Epithelial cell of proximal tubule (primary cell): ENCODE data around the gene GPC4. TPM values are rescaled to one million over a fixed set of nuclear protein-coding genes. Genes with fewer than 3 reads are reported as not detected.
"Not testable (repeated sequence)": the region's sequence is repeated elsewhere in the genome, so short reads cannot be mapped to it uniquely, and the experiment has no call there.

Experiments
- DNase-seq: peaks from one replicate; pipeline ENCODE4 v3.0.0-alpha.2; 2011; ENCODE audit warnings: low read depth
- H3K4me3 ChIP-seq: 2 replicates; pipeline ENCODE4 v1.5.1; 2011; ENCODE audit warnings: low read depth, mild to moderate bottlenecking, low read length
- total RNA-seq: library from RNA; depleted of rRNA; stranded (reverse); fragments of >200 nt; gene quantifications from 2 replicates; pipeline ENCODE4 v1.2.3, GENCODE V29; 2015
- TF ChIP-seq, protein P1 (sequence below): conservative IDR thresholded peaks from 2 replicates; pipeline ENCODE4 v1.5.1; 2012; ENCODE audit warnings: low read depth, mild to moderate bottlenecking, low read length

Gene GPC4
- total RNA-seq, 1 donor from 2014 or later, result 14.2 TPM

- TF ChIP-seq, protein P1, sequence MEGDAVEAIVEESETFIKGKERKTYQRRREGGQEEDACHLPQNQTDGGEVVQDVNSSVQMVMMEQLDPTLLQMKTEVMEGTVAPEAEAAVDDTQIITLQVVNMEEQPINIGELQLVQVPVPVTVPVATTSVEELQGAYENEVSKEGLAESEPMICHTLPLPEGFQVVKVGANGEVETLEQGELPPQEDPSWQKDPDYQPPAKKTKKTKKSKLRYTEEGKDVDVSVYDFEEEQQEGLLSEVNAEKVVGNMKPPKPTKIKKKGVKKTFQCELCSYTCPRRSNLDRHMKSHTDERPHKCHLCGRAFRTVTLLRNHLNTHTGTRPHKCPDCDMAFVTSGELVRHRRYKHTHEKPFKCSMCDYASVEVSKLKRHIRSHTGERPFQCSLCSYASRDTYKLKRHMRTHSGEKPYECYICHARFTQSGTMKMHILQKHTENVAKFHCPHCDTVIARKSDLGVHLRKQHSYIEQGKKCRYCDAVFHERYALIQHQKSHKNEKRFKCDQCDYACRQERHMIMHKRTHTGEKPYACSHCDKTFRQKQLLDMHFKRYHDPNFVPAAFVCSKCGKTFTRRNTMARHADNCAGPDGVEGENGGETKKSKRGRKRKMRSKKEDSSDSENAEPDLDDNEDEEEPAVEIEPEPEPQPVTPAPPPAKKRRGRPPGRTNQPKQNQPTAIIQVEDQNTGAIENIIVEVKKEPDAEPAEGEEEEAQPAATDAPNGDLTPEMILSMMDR, result no peak
- DNase-seq, result peak; percentile 6
- H3K4me3 ChIP-seq, result no peak overlapping the region
Observed at GRCh38 chrX:133297284-133297683, 118.0 kb downstream of the GPC4 start.

DNA sequence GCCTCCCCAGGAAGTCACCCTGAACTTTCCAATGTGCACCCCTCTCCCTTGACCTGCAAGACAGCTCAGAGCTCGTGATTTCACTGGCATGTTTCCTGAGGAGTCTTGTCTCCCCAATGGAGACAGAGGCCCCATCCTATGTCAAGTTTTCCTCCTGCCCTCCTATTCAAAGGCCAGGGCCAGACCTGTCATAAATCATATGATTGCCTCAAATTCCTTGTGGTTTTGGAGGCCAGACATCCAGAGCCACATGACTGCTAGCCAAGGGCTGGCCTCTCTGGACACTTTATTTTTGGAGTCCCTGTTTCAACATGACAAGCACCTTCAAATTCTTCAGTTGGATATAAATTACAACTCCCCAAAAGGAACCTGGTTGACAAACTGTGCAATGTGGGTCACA is 121.2 kb downstream of the GPC4 start:
- TF ChIP-seq, protein P1, result no peak
- DNase-seq, result no peak
- H3K4me3 ChIP-seq, result no peak overlapping the region

GRCh38 chrX:133290076-133290475 is 125.2 kb downstream of the GPC4 start:
- TF ChIP-seq, protein P1, result no peak
- no peak overlapping the region for H3K4me3 ChIP-seq
- DNase-seq, result no peak

DNA sequence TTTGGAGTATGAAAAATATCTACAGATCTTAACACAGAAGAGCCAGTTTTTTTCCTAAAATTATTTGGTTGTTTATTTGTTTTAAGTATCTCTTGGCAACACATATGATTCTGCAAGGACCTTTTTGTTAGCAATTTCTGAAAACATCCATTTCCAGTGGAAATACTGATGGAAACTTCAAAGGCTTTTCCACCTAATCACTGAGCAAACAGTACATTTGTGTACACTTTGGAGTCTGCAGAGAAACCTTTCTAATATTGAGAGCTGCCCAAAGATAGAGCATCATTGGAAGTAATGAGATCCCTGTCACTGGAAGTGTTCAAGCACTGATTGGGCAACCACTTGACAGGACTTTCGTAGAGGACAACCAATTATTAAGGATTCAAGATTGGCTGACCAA is 127.4 kb downstream of the GPC4 start:
- DNase-seq, result no peak
- TF ChIP-seq, protein P1, result no peak
- no peak overlapping the region for H3K4me3 ChIP-seq

DNA sequence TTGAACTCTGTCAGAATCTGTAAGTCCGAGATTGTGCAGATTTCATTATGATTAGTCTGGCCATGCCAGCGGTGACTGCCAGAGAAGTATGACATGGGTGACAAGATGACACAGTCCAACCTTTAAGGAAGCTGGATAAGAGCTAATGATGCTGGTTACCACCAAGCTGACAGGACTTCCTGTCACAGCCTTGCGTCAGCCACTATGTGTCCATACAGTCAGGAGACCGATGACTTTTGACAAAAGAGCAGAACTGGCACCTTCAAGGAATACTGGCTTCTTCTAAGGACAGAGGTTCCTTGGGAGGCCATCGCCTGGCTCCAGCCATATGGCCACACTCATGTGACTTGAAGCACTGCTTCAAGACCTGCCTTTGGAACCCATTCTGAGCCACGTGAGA is 129.9 kb downstream of the GPC4 start:
- TF ChIP-seq, protein P1, result no peak
- DNase-seq, result no peak
- H3K4me3 ChIP-seq, result no peak overlapping the region

DNA sequence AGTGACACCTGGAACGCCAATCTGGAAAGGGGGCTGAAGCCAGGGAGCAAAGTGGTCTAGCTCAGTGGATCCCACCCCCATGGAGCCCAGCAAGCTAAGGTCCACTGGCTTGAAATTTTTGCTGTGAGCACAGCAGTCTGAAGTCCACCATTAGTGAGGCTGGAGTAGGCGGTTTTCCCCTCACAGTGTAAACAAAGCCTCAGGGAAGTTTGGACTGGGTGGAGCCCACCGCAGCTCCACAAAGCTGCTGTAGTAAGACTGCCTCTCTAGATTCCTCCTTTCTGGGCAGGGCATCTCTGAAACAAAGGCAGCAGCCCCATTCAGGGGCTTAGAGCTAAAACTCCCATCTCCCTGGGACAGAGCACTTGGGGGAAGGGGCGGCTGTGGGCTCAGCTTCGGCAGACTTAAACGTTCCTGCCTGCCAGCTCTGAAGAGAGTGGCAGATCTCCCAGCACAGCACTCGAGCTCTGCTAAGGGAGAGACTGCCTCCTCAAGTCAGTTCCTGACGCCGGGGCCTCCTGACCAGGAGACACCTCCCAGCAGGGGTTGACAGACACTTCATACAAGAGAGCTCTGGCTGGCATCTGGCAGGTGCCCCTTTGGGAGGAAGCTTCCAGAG is 136.1 kb downstream of the GPC4 start:
- not testable (repeated sequence) for H3K4me3 ChIP-seq, DNase-seq

DNA sequence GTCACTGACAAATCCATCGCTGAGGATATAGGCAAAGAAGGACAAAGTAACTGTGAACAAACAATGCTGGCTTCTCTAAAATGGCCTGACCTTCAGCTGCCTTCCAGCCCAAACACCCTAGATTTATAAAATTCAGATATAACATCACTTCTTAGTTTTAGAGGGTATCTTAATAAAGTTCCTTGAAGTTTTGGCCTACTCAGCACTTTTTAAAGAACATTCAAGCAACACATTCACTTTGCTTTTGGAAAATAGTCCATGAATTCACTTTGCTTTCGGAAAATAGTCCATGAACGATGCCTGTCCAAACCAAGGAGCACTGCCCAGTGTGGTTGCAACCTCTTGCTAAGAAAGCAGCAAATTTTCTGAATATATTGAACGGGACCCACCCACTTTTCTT is 142.1 kb downstream of the GPC4 start:
- no peak for DNase-seq
- TF ChIP-seq, protein P1, result no peak

More for the DNA sequence above, 142.1 kb downstream of the GPC4 start:
- H3K4me3 ChIP-seq, result no peak overlapping the region
